Measurements from ENCODE around the gene PSAT1.

PSAT1 gene

DNA sequence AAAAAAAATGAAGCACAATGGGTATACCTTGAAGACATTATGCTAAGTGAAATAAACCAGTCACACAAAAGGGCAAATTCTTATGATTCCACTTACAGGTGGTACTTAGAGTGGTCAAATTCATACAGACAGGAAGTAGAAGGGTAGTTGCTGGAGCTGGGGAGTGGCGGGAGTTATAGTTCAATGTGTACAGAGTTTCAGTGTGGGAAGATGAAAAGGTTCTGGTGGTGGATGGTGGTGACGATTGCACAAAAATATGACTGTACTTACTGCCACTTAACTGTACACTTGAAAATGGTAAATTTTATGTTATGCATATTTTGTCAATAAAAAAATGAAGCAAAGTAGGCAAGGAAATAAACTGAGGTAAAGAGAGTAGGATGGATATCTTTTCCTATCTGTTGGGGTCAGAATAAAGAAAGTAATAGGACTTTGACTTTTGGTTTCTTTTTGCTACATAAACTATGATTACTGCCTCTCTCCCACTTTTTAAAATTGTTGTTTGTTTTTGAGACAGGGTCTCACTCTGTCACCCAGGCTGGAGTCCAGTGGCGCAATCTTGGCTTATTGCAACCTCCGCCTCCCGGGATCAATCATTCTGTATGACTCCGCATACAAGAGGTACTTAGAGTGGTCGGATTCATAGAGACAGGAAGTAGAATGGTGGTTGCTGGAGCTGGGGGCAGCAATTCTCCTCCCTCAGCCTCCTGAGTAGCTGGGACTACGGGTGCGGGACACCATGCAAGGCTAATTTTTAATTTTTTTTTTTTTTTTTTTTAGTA, 4.0 kb upstream of the PSAT1 start:
- no peak for DNase-seq (ENCODE audit: low spot score)

DNA sequence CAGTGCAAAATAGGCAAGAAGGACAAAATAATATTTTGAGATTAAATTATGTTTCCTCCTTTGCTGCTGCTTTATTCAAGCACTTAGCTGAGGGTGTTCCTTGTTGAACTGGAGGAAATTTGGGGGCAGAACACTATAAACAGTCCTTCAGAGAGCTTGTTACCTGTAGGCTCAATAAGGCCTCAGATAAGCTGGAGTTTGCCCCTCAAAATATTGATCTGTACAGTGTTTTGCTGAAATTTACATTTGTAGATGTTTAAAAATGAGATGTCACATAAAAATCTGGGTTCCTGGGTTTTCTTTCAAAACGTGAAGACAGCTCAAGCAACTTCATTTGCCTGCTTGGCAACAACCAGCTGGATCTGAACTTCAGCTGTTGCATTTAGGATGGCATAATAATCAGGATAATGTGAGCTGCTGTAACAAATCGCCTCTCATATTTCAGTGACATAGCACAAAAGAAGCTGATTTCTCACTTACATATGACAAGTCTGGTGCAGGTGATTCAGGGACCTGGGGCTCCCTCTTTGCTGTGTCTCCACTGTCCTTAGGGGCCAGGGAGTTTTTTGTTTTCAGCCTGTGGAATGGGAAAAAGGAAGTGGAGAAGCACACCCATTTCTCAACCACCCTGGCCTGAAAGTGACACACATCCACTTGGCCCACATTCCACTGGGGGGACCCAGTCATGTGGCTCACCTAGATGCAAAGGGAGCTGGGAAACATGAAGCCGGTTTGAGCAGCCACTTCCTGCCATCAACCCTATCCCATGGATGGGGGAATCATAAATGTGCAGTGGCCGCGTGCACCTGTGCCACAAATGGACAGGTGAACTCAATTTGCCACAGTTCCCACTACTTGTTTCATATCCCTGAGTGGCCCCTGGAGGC, 2.4 kb upstream of the PSAT1 start:
- DNase-seq (ENCODE audit: low spot score), result no peak

DNA sequence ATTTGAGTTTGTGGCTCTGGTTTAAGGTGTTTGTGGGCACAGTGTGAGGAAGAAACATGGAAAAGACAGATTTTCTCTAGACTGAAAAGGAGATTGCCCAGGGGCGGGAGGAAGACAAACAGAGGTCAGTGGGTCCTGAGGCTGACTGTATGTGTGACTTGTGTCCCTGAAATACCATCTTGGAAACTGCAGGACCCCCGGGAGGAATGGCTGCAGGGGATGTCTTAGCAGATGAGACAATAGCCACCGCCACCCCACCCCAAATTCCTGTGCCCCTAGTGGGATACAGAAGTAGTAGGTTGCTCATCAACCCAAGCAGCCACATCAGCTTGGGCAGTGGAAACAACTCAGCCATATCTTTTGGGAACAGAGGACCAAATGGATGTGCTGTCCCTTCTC, 1.7 kb upstream of the PSAT1 start:
- DNase-seq (ENCODE audit: low spot score), result no peak

GRCh38 chr9:78295731-78296130, 1.2 kb upstream of the PSAT1 start:
- DNase-seq (ENCODE audit: low spot score), result no peak

- peak; percentile 52 for DNase-seq (ENCODE audit: low spot score)
These were observed 578 bp upstream of the PSAT1 start for GRCh38 chr9:78296201-78296892.

GRCh38 chr9:78297672-78297961, 692 bp downstream of the PSAT1 start:
- no peak for DNase-seq (ENCODE audit: low spot score)

DNA sequence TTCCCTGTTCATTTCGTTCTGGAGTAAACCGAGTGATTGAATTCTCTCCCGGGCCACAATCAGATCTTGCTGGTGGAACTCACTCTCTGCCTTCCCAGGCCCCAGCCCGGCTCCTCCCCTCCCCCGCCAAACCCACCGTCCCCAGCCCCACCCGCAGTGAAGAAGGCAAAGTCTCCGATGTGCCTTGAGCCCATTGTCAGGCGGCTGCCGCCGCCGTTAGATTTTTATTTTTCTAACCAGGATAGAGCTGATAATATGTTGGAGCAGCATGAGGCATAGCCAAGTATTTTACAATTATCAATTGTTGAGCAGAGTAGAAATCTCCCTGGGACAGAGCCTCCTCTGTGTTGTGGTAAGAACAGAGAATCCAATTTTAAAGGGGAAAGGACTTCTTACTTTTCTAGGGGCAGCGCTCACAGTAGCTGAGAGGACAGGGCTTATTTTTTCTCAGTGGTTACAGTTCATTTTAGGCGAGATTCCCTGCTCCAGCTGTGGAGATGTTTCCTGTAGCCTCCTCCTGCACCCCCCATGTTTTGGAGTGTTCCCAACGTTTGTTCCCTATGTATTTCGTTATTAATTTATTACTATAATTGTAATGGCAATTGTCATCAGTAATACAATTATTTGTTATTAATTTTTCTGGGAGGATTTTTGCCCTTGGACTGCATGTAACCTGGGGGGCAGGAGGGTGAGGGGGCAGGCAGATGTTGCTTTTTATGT, 1.3 kb downstream of the PSAT1 start:
- peak; percentile 16 for DNase-seq (ENCODE audit: low spot score)

DNA sequence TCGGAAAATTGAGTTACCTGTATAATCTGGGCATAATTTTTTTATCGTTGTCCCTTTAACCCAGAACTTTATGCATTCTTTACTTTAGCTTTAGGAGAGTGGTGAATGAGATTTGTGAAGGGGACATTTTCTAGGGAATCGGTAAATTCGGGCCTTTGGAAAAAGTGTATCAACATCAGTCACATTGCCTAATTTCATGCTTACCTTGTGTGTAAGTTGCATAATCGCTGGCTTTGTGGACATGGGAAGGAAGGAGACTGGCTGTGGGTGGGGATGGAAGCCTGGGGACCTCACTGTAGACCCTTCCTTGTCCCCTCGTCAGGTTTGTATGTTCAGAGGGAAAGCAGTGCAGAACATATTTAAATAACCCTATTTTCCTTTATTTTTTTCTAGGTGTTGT, 3.3 kb downstream of the PSAT1 start:
- DNase-seq (ENCODE audit: low spot score), result no peak

- DNase-seq (ENCODE audit: low spot score), result no peak
These were observed 4.5 kb downstream of the PSAT1 start for GRCh38 chr9:78301466-78301865.

GRCh38 chr9:78303377-78304062, 6.6 kb downstream of the PSAT1 start:
- no peak for DNase-seq (ENCODE audit: low spot score)

- no peak for DNase-seq (ENCODE audit: low spot score)
These were observed 7.4 kb downstream of the PSAT1 start for GRCh38 chr9:78304357-78304756.

DNA sequence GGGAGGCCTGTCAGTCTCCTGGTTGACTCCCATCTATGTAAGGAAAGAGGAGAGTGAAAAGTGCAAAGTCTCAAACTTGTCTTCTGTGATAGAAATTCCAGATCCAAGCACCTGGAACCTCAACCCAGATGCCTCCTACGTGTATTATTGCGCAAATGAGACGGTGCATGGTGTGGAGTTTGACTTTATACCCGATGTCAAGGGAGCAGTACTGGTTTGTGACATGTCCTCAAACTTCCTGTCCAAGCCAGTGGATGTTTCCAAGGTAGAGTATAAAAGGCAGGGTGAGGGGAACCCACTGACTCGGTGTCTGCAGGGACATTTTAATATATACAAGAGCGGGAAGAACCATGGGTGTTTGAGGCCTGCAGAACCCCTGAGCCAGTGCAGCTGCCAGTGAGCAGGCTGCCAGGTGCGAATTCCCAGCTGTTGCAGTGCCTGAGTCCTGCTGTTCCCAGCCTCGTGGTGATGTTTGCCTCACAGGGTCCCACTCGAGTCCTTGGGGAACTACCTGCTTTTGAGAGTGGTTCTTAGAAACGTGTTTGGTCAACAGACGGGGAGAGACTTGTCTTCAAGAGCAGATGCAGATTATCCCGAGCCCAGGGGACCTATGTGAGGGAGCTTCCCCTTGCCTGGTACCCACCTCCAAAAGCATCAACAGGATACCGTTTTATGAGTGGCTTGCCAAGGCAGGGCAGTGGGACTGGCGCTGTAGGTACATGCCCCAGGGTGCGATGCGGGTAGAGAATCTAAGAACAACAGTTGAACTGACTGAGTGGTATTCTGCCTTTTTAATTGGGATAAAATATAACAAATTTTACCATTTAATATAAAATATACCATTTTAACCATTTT, 9.5 kb downstream of the PSAT1 start:
- DNase-seq (ENCODE audit: low spot score), result no peak

- no peak for DNase-seq (ENCODE audit: low spot score)
These were observed 10.4 kb downstream of the PSAT1 start for GRCh38 chr9:78307360-78307759.

DNA sequence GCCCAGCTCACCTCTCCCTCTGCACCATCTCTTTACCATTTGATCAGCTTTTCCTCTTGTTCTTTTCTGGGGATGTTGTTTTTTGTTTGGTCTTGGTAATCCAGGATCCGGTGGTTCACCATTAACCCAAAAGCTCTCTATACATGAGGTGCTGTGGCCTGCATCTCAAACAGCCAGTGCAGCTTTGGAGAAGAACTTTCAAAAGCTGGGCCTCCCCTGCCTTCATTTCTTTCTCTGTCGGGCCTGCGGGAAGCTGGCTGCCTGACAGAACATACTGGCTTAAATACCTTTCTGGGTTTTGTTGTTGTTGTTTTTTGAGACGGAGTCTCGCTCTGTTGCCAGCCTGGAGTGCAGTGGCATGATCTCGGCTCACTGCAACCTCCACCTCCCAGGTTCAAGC, 12.1 kb downstream of the PSAT1 start:
- DNase-seq (ENCODE audit: low spot score), result no peak

- DNase-seq (ENCODE audit: low spot score), result no peak
These were observed 14.2 kb downstream of the PSAT1 start for GRCh38 chr9:78311075-78311474.

DNA sequence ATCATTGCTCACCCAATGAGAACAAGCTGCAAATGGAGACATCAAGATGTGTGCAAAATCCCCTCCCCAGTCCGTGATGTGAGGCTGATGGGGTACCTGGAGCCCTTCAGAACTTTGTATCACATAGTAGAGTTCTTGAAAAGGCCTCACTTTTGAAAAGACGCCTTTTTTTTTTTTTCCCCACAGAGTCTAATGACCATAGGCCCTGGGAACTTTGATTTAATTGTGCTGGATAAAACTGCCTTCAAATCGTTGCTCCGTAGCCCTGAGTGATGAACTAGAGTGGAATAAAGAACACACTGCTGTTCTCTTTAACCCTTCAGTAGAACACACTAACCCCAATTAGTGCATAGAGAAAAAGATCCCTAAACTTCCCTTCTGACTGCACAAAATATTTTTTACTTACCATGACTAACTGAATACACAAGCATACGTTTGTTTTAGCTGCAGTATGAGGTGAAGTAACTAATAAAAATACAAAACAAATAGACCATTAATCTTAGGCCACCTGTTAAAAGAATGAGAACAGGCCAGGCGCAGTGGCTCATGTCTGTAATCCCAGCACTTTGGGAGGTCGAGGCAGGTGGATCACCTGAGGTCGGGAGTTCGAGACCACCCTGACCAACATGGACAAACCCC, 15.1 kb downstream of the PSAT1 start:
- no peak for DNase-seq (ENCODE audit: low spot score)

DNA sequence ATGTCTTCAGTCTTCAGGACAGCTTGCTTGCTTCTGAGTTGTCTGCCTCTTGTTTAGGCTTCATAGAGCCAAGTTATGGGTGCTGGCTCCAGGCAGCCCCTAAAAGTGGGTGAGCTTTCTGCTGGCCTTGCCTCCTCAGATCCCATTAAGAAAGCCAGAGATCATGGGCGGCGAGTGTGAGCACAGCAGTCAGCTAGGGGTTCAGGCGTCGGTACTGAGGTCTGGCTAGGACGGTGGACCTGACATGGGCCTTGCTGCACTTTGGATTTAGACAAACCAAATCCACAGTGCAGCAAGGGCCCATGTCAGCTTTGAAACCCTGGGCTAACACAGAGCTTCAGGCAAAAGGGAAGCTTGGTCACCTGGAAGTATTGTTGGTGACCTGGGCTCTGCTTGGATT, 17.6 kb downstream of the PSAT1 start:
- no peak for DNase-seq (ENCODE audit: low spot score)

- no peak for DNase-seq (ENCODE audit: low spot score)
These were observed 18.3 kb downstream of the PSAT1 start for GRCh38 chr9:78314953-78315870.
